Heart left ventricle (tissue), 16 donors: ENCODE results near the gene DSCAML1. TPM values are rescaled to one million over a fixed set of nuclear protein-coding genes. Genes with fewer than 3 reads are reported as not detected.

ENCODE experiments used
- ATAC-seq, 4 donors: fragments of 200-7000 bp; cut with Tn5 transposase; one replicate each; pipeline ENCODE4 v1.9.1; 2020 to 2022; ENCODE audit warnings: moderate library complexity in 4 of 4, mild to moderate bottlenecking in 3 of 4, moderate number of reproducible peaks in 1 of 4
- DNase-seq, 5 donors: peaks; one replicate each; pipeline ENCODE4 v3.0.0-alpha.2; 2020
- H3K27ac ChIP-seq, 12 donors: fragments of 200-600 bp; sonication (generic) in 4 of 12; one replicate each; pipeline versions ENCODE4 v1.5.0 to v1.8.0; 2016 to 2022; ENCODE audit warnings: mild to moderate bottlenecking in 2 of 12
- H3K27me3 ChIP-seq, 9 donors: fragments of 200-600 bp; sonication (generic) in 2 of 9; one replicate each; pipeline versions ENCODE4 v1.5.1 to v1.8.0; 2016 to 2022; ENCODE audit warnings: mild to moderate bottlenecking in 3 of 9
- H3K36me3 ChIP-seq, 9 donors: fragments of 200-600 bp; sonication (generic) in 2 of 9; one replicate each; pipeline versions ENCODE4 v1.5.0 to v1.8.0; 2018 to 2022; ENCODE audit warnings: mild to moderate bottlenecking in 2 of 9
- H3K4me1 ChIP-seq, 12 donors: fragments of 200-600 bp; sonication (generic) in 4 of 12; one replicate each; pipeline versions ENCODE4 v1.5.0 to v1.8.0; 2016 to 2022; ENCODE audit warnings: mild to moderate bottlenecking in 3 of 12
- H3K4me3 ChIP-seq, 12 donors: fragments of 200-600 bp; sonication (generic) in 4 of 12; one replicate each; pipeline versions ENCODE4 v1.5.0 to v1.8.0; 2017 to 2022; ENCODE audit warnings: mild to moderate bottlenecking in 9 of 12, moderate library complexity in 4 of 12
- H3K9me3 ChIP-seq, 12 donors: fragments of 200-600 bp; sonication (generic) in 4 of 12; one replicate each; pipeline versions ENCODE4 v1.5.0 to v1.8.0; 2016 to 2022; ENCODE audit warnings: mild to moderate bottlenecking in 1 of 12
- CTCF ChIP-seq, 12 donors: fragments of 200-600 bp; sonication (generic) in 4 of 12; IDR thresholded peaks; one replicate each; pipeline versions ENCODE4 v1.5.0 to v1.8.0; 2018 to 2022; ENCODE audit warnings: antibody characterized with exemption in 12 of 12, mild to moderate bottlenecking in 5 of 12
- POLR2A ChIP-seq, 2 donors: fragments of 450-650 bp; IDR thresholded peaks; one replicate each; pipeline ENCODE4 v1.6.1; 2017; ENCODE audit warnings: antibody characterized with exemption in 2 of 2, mild to moderate bottlenecking in 2 of 2, moderate library complexity in 2 of 2
- WGBS, 4 donors: extraction: QIAGEN DNeasy Blood & Tissue Kit in 2 of 4; methylation state at CpG; one replicate each; pipeline versions ENCODE4 v1.1.5 to v1.1.7; 2013 to 2018; 5-methylcytosine and 5-hydroxymethylcytosine counted together
- intact Hi-C, 10 donors: fragments of 100-400 bp; cut with DNase I; formaldehyde crosslinking; loops; one replicate each; pipeline versions ENCODE4 v1.11.1 to v1.14.2; 2022
- polyA plus RNA-seq, 2 donors: library from polyadenylated mRNA; stranded (reverse); fragments of 200-250 nt; gene quantifications; one replicate each; pipeline ENCODE4 v1.2.3, GENCODE V29; 2013
- total RNA-seq, 9 donors: library from RNA; depleted of rRNA in 2 of 9; stranded (reverse); fragments of >200 nt in 2 of 9; fragmentation: NEBNext Ultra II Directional in 3 of 9; extraction: Animal tissue kit (Norgen Biotek cat#: 25700) in 3 of 9; gene quantifications; one replicate each; pipeline versions ENCODE4 v1.1.0 to v1.2.4, GENCODE V29; 2016 to 2023
- donor health status: ischemic (EF 13 %, LVEDD 7.1; RV severe dilation, severe dysfunction).
- donor health status: healthy with polysubstance abuse.
- donor health status: DM: no; HTN: yes; CAD: no.
- donor health status: DM: no; HTN: no; CAD: no.
- donor health status: ischemic (EF 25% LVEDD 6.9; RV normal size, moderate dysfunction).
- donor health status: ischemic (EF 25% LVEDD 5.7; RV mildly dilated, moderate dysfunction).
- donor health status: healthy.
- donor health status: DM: yes; HTN: yes; CAD: no.
- donor health status: ischemic (EF 35%, LVEDD 5.7; RV mildly dilated, moderate dysfunction).
- donor health status: nonischemic (EF 11% LVEDD 7.7; RV severe dilation, severe dysfunction).
- donor health status: DM: yes; HTN: yes; CAD: no.
- donor health status: PGD.
- donor health status: ischemic (EF 29% LVEDD 5.4; RV normal size, mild dysfunction).
- donor health status: nonischemic (EF 23%, LVEDD 6.1; RV moderate dilation, normal function).

DSCAML1 gene
- total and polyA plus RNA-seq, 11 donors, result 0.05 to 1.7 (median 0.76) TPM

- Histone ChIP-seq H3K4me1 (no peaks in the 10 kb centered on the region), H3K9me3 (no peaks in the 10 kb centered on the region), H3K27ac (no peak overlapping the region), H3K4me3 (peak overlapping the region in 1 of 12 donors; percentile 17), H3K27me3 (no peaks in the 10 kb centered on the region), H3K36me3 (no peaks in the 10 kb centered on the region)
- ATAC-seq (peak in 2 of 4 donors; percentile 22 to 31), DNase-seq (peak in 2 of 5 donors; percentile 42 to 49)
- intact Hi-C loops, result no loop called here
- TF ChIP-seq CTCF (IDR thresholded peaks at IDR 0.05), result no peak
- no peak for TF ChIP-seq POLR2A (IDR thresholded peaks at IDR 0.05)
- WGBS, 4 donors, result 49 to 60% (median 55%) methylated on average over 13 to 19 of the region's 19 CpGs
These were observed 261.7 kb downstream of the DSCAML1 start for GRCh38 chr11:117535201-117535849.

- ATAC-seq (no peak), DNase-seq (no peak)
- H3K27me3 ChIP-seq, result no peaks in the 10 kb centered on the region
- no peaks in the 10 kb centered on the region for H3K9me3 ChIP-seq
- H3K27ac ChIP-seq, result no peak overlapping the region
- no peaks in the 10 kb centered on the region for H3K36me3 ChIP-seq
- no peak overlapping the region for H3K4me3 ChIP-seq
- 95 to 98% (median 96%) methylated on average over 3 of the region's 3 CpGs for WGBS, 4 donors
- TF ChIP-seq CTCF (IDR thresholded peaks at IDR 0.05), result no peak
- TF ChIP-seq POLR2A (IDR thresholded peaks at IDR 0.05), result no peak
- intact Hi-C loops, result no loop called here
- H3K4me1 ChIP-seq, result no peaks in the 10 kb centered on the region
These were observed 264.4 kb downstream of the DSCAML1 start for GRCh38 chr11:117532568-117532967.

GRCh38 chr11:117529816-117530215, 267.2 kb downstream of the DSCAML1 start:
- ATAC-seq (no peak), DNase-seq (no peak)
- no peaks in the 10 kb centered on the region for H3K27me3 ChIP-seq
- H3K36me3 ChIP-seq, result no peaks in the 10 kb centered on the region
- no peak overlapping the region for H3K4me3 ChIP-seq
- H3K9me3 ChIP-seq, result no peaks in the 10 kb centered on the region
- WGBS, 4 donors, result 81 to 85% (median 82%) methylated on average over 18 of the region's 18 CpGs
- intact Hi-C loops, result no loop called here
- TF ChIP-seq CTCF (IDR thresholded peaks at IDR 0.05) (no peak), POLR2A (IDR thresholded peaks at IDR 0.05) (no peak)
- no peak overlapping the region for H3K27ac ChIP-seq
- no peaks in the 10 kb centered on the region for H3K4me1 ChIP-seq

- Histone ChIP-seq H3K27me3 (no peaks in the 10 kb centered on the region), H3K9me3 (no peaks in the 10 kb centered on the region), H3K27ac (no peak overlapping the region), H3K4me3 (no peak overlapping the region), H3K4me1 (no peaks in the 10 kb centered on the region), H3K36me3 (no peaks in the 10 kb centered on the region)
- DNase-seq, result no peak
- TF ChIP-seq POLR2A (IDR thresholded peaks at IDR 0.05) (no peak), CTCF (IDR thresholded peaks at IDR 0.05) (no peak)
- 83 to 91% (median 89%) methylated on average over 11 to 12 of the region's 12 CpGs for WGBS, 4 donors
- no peak for ATAC-seq
- intact Hi-C loops, result no loop called here
These were observed 268.8 kb downstream of the DSCAML1 start for GRCh38 chr11:117528097-117528721.
